Body of pancreas (tissue), 4 donors: Measurements from ENCODE around the gene TCP10L.

ENCODE experiments used
- CTCF ChIP-seq, 7 experiments: fragments of 450-650 bp in 4 of 7; fragments of 200-600 bp in 3 of 7; sonication (generic) in 3 of 7; IDR thresholded peaks; one replicate each; pipeline ENCODE4 v1.5.1; 2016 to 2019; ENCODE audit warnings: antibody characterized with exemption in 7 of 7
- POLR2A ChIP-seq, 3 donors: fragments of 450-650 bp; IDR thresholded peaks; one replicate each; pipeline ENCODE4 v1.6.1; 2016; ENCODE audit warnings: antibody characterized with exemption in 3 of 3, mild to moderate bottlenecking in 2 of 3

GRCh38 chr21:32523988-32524719 lies 61.2 kb downstream of the TCP10L start:
- TF ChIP-seq CTCF (IDR thresholded peaks at IDR 0.05) (no peak), POLR2A (IDR thresholded peaks at IDR 0.05) (no peak)
